Transverse colon (tissue), 4 donors: ENCODE data around the gene KAT2B.

Experiments
- EP300 ChIP-seq: sonication (generic); formaldehyde crosslinking; IDR thresholded peaks from one replicate; pipeline ENCODE4 v1.6.1; 2017; ENCODE audit warnings: antibody characterized with exemption, low read depth
- POLR2A ChIP-seq: fragments of 450-650 bp; IDR thresholded peaks from one replicate; pipeline ENCODE4 v1.6.1; 2016; ENCODE audit warnings: antibody characterized with exemption, mild to moderate bottlenecking, moderate library complexity
- POLR2AphosphoS5 ChIP-seq, 3 donors: sonication (generic); formaldehyde crosslinking; IDR thresholded peaks; one replicate each; pipeline ENCODE4 v1.6.1; 2016; ENCODE audit warnings: antibody characterized with exemption in 3 of 3
- TF ChIP-seq, protein P1 (sequence below), 5 experiments: fragments of 200-600 bp in 3 of 5; fragments of 450-650 bp in 2 of 5; sonication (generic) in 3 of 5; IDR thresholded peaks; 1 replicate in 2 of 5; 2 replicates in 3 of 5; pipeline ENCODE4 v1.5.1; 2016 to 2017; ENCODE audit warnings: antibody characterized with exemption in 5 of 5, inconsistent platforms in 3 of 5, mild to moderate bottlenecking in 2 of 5, moderate library complexity in 1 of 5

- no peak for TF ChIP-seq POLR2A
- TF ChIP-seq, protein P1, sequence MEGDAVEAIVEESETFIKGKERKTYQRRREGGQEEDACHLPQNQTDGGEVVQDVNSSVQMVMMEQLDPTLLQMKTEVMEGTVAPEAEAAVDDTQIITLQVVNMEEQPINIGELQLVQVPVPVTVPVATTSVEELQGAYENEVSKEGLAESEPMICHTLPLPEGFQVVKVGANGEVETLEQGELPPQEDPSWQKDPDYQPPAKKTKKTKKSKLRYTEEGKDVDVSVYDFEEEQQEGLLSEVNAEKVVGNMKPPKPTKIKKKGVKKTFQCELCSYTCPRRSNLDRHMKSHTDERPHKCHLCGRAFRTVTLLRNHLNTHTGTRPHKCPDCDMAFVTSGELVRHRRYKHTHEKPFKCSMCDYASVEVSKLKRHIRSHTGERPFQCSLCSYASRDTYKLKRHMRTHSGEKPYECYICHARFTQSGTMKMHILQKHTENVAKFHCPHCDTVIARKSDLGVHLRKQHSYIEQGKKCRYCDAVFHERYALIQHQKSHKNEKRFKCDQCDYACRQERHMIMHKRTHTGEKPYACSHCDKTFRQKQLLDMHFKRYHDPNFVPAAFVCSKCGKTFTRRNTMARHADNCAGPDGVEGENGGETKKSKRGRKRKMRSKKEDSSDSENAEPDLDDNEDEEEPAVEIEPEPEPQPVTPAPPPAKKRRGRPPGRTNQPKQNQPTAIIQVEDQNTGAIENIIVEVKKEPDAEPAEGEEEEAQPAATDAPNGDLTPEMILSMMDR (IDR thresholded peaks at IDR 0.05) = no peak
- TF ChIP-seq EP300 = no peak
- no peak for TF ChIP-seq POLR2AphosphoS5 (IDR thresholded peaks at IDR 0.05)
Measured at GRCh38 chr3:20062996-20063395, 22.8 kb downstream of the KAT2B start.
